Dermis blood vessel endothelial cell (primary cell): ENCODE measurements around the gene KAT6B. TPM values are rescaled to one million over a fixed set of nuclear protein-coding genes. Genes with fewer than 3 reads are reported as not detected.

Source experiments
- DNase-seq: peaks from one replicate; pipeline ENCODE4 v3.0.0; 2010
- total RNA-seq: library from RNA; depleted of rRNA; stranded (reverse); fragments of >200 nt; gene quantifications from 2 replicates; pipeline ENCODE4 v1.2.3, GENCODE V29; 2014

The KAT6B gene
- total RNA-seq, 1 donor from 2014 or later, result 26.5 TPM

DNA sequence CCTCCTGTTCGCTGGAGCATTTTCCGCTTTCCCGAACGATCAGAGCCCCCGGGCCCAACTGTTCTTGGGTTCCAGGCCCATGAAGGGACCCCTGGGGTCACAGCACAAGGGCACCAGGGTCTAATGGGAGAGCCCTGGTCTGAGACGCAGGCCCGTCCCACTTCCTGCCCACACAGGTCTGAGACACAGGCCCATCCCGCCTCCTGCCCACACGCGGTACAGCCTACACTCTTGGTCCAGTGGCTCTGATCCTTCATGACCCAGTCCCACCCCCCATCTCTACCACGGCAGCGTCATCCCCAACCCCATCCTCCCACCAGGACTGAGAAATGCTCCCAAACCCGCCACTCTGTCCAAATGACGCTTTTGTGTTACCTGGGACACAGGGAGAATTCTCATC is 246.3 kb downstream of the KAT6B start:
- no peak for DNase-seq

DNA sequence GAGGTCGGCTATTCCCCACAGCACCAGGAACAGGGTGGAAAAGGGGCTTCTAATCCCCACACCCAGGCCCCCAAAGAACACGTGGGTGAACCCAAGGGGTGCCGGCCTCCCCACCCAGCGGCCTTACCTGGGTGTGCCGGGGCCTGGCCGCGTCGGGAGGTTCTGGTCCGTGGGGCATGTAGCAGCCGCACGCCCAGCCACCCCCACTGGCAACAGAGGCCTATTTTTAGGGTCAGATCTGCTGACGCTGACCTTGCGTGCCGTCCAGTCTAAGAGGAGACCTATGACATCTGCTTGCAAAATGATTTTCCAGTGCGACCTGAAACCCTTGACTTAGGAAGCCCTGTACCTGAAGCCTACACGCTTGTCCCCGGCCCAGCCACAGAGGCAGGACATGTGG is 247.0 kb downstream of the KAT6B start:
- no peak for DNase-seq

DNA sequence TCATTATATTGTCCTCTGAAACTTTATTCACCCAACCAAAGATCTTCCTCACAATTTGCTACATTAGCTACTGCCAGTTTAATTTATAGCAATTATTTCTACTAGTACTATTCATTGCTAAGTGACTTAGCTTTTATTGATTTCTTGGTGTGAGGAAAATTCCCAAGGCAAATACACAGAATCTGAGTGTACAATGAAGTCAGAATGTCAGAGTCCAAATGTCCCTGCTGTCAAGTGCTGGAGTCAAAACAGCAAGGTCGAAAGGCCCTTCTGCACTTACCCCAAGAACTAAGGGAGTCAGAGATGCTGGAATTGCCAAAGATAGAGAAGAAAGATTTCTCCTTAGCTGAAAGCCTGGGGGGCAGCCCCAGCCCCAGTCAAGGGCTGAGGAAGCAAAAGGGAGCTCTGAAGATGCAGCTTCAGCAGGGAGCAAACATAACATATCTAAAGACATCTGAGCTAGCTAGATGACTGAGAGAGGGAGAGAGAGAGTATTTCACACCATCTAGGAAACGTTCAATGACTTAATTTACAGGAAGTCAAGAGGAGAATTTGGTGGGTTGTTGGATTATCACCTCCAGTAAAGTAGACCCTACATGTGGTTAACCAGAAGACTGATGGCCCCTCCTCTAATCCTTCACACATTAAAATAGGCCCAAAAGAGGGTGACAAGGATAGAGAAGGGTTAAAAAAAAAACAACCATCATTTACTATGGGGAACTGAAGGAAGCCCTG is 248.5 kb downstream of the KAT6B start:
- DNase-seq, result no peak

DNA sequence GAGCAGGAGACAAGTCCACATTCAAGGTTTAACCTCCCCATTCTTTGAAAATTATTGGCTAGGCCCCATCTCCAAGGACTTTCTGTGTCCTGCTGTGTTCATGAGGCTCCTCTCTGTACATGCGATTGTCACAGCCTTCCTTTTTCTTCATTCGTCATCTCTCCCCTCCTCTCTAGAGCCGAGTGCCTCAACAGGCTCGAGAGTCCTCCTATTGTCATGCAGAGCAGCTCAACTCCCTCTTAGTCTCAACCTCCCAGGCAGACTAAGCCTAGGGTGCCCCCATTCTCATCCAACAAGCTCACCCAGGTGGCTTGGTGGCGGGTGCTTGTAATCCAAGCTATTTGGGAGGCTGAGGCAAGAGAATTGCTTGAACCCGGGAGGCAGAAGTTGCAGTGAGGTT is 249.9 kb downstream of the KAT6B start:
- no peak for DNase-seq

DNA sequence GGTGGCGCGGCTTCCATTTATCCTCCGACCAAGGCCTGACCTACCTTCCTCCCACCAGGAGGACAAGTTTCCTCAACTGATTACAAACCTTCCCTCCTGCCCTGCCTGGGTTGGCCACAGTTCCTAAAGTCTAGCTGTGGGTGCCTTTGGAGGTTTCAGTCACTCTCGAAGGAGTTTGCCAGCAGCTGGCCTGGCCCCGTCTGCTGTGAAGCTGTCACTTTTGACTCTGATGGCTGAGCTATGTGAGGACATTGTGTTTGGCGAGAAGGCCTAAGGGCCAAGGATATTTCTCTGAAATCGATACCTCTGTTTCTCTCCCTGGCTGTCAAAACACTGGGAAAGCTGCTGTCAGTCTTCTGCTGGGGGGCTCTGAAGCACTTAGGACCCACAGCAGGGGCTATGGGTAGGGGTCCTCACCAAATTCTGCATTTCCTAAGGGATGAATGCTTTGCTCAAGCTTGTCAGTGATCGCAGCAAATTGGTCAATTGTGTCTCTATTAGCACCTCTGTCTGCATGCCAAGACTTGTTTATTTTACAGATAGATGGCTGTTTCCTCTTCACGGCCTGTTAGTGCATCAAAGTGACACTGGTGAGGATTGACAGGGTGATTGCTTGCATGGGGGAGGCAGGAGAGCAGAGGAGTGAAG is 253.2 kb downstream of the KAT6B start:
- DNase-seq, result no peak

DNA sequence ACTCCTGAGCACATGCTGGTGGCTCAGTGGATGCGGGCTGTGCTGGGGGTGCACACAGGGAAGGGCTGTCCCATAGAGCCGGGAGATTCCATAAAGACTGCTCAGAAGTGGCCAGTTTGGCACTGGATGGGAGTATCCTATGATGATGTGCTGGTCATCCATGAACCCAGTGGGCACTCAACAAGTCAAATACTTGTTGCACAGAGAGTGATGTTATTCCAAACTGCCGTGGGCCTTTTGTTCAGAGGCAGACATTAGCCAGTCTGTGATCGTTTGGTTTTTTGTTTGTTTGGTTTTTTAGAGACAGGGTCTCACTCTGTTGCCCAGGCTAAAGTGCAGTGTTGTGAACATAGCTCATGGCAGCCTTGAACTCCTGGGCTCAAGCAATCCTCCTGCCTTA is 254.2 kb downstream of the KAT6B start:
- no peak for DNase-seq

DNA sequence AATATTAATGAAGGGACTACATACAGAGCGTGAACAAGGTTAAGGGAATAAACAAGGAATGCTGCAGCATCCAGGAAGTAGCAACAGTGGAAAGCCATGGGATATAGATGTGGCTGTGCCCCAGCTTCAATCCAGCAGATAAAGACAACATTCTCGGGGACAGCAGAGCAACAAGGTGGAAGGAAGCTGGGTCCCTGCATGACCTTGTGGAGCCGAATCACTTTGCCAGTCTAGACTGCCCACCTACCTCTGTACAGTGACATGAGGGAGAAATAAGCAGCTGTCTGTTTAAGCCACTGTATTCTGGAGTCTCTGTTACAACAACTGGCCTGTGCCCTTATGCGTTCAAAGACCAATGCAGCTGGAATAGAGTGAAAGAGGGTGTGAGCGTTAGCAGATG is 255.0 kb downstream of the KAT6B start:
- no peak for DNase-seq
